Endothelial cell of umbilical vein (primary cell): ENCODE results near the gene SNAI3. TPM values are rescaled to one million over a fixed set of nuclear protein-coding genes. Genes with fewer than 3 reads are reported as not detected.

Experiments
- BruUV-seq: library from RNA; stranded (reverse); fragments of 400-500 nt; replicated peaks from 2 replicates; lab custom pipeline; 2021; lab: Mats Ljungman, UMichigan
- CTCF ChIA-PET: fragments of 300-600, 350-600 bp; sonication (Branson Sonifier 250); formaldehyde crosslinking; loops from one replicate; lab custom pipeline; 2021; ENCODE audit warnings: antibody characterized with exemption, inconsistent platforms; lab: Charles Lee
- POLR2A ChIA-PET: fragments of 300-600, 350-600 bp; sonication (Branson Sonifier 250); formaldehyde crosslinking; loops from one replicate; lab custom pipeline; 2021; ENCODE audit warnings: antibody characterized with exemption, inconsistent platforms; lab: Charles Lee
- DNase-seq: peaks from one replicate; pipeline ENCODE4 v3.0.0-alpha.2; 2011; ENCODE audit warnings: low read depth, low spot score
- FAIRE-seq: peaks from 2 replicates; lab custom pipeline; 2011; peaks lifted over from hg19 to GRCh38; lab: Jason Lieb, UNC
- H2AFZ ChIP-seq: 2 replicates; pipeline ENCODE4 v1.6.0; 2012; ENCODE audit warnings: low read depth, low read length, control low read depth, inconsistent platforms
- H3K27ac ChIP-seq: 2 replicates; pipeline ENCODE4 v1.5.1; 2011; ENCODE audit warnings: low read depth, mild to moderate bottlenecking, control low read depth, low read length, moderate library complexity; ENCODE audit not compliant: insufficient read depth
- H3K27me3 ChIP-seq, 2 experiments: 2 replicates each; pipeline versions ENCODE4 v1.6.0 to v1.6.1; 2011; ENCODE audit warnings: low read length in 2 of 2, mixed read lengths in 1 of 2; ENCODE audit not compliant: control insufficient read depth in 2 of 2, insufficient read depth in 2 of 2
- H3K36me3 ChIP-seq, 2 experiments: 2 replicates in 1 of 2; 3 replicates in 1 of 2; pipeline ENCODE4 v1.5.1; 2011; ENCODE audit warnings: low read length in 2 of 2, mild to moderate bottlenecking in 1 of 2, moderate library complexity in 1 of 2; ENCODE audit not compliant: control insufficient read depth in 2 of 2, insufficient read depth in 2 of 2; ENCODE audit errors: extremely low read depth in 1 of 2
- H3K4me1 ChIP-seq: 3 replicates; pipeline ENCODE4 v1.5.1; 2011; ENCODE audit warnings: mild to moderate bottlenecking, low read length; ENCODE audit not compliant: control insufficient read depth, insufficient read depth; ENCODE audit errors: extremely low read depth
- H3K4me2 ChIP-seq: 2 replicates; pipeline ENCODE4 v1.6.1; 2011; ENCODE audit warnings: low read length, control low read depth, mixed read lengths; ENCODE audit not compliant: insufficient read depth
- H3K4me3 ChIP-seq, 3 experiments: fragments of 200-600 bp in 1 of 3; sonication (generic), shearing (Covaris generic) in 1 of 3; replicated peaks in 1 of 3; 2 replicates each; pipeline ENCODE4 v1.5.1; 2011 to 2016; ENCODE audit warnings: control low read depth in 3 of 3, low read length in 3 of 3, mild to moderate bottlenecking in 2 of 3, inconsistent platforms in 1 of 3, low read depth in 1 of 3, moderate library complexity in 1 of 3; ENCODE audit not compliant: insufficient read depth in 1 of 3
- H3K79me2 ChIP-seq: 2 replicates; pipeline ENCODE4 v1.6.0; 2012; ENCODE audit warnings: low read length, inconsistent platforms; ENCODE audit not compliant: control insufficient read depth, insufficient read depth
- H3K9ac ChIP-seq: replicated peaks from 2 replicates; pipeline ENCODE3; 2011; ENCODE audit warnings: low read length, control low read depth; ENCODE audit not compliant: insufficient read depth; ENCODE audit errors: extremely low read depth
- H3K9me1 ChIP-seq: replicated peaks from 3 replicates; pipeline ENCODE4 v1.6.0; 2011; ENCODE audit warnings: mild to moderate bottlenecking, low read length; ENCODE audit not compliant: control insufficient read depth, insufficient read depth; ENCODE audit errors: extremely low read depth
- H3K9me3 ChIP-seq: replicated peaks from 2 replicates; pipeline ENCODE4 v1.5.1; 2012; ENCODE audit warnings: low read length, inconsistent platforms; ENCODE audit not compliant: control insufficient read depth, insufficient read depth
- H4K20me1 ChIP-seq: replicated peaks from 2 replicates; pipeline ENCODE3; 2011; ENCODE audit warnings: mild to moderate bottlenecking, low read length; ENCODE audit not compliant: control insufficient read depth, insufficient read depth; ENCODE audit errors: extremely low read depth
- CTCF ChIP-seq, 2 donors: IDR thresholded peaks; 1 replicate in 1 of 2; 2 replicates in 1 of 2; pipeline ENCODE4 v1.5.1; 2011; ENCODE audit warnings: low read length in 2 of 2, mild to moderate bottlenecking in 2 of 2, moderate library complexity in 2 of 2, control low read depth in 1 of 2, inconsistent platforms in 1 of 2, low read depth in 1 of 2; ENCODE audit not compliant: insufficient read depth in 1 of 2; ENCODE audit errors: extremely low read depth in 1 of 2
- FOS ChIP-seq: IDR thresholded peaks from 2 replicates; pipeline ENCODE4 v1.6.1; 2011; ENCODE audit warnings: mild to moderate bottlenecking, low read length, moderate library complexity, borderline replicate concordance; ENCODE audit not compliant: insufficient read depth
- JUN ChIP-seq: IDR thresholded peaks from 2 replicates; pipeline ENCODE4 v1.6.1; 2011; ENCODE audit warnings: borderline replicate concordance, low read depth; ENCODE audit not compliant: insufficient read length, insufficient read depth
- MAX ChIP-seq: IDR thresholded peaks from 2 replicates; pipeline ENCODE4 v1.6.1; 2011; ENCODE audit not compliant: insufficient read depth, insufficient read length
- MYC ChIP-seq: IDR thresholded peaks from one replicate; pipeline ENCODE4 v1.6.1; 2011; ENCODE audit warnings: mild to moderate bottlenecking, low read depth, low read length
- POLR2AphosphoS5 ChIP-seq: IDR thresholded peaks from 2 replicates; pipeline ENCODE4 v1.6.1; 2012; ENCODE audit warnings: low read depth, mild to moderate bottlenecking, control low read depth, low read length, moderate library complexity; ENCODE audit not compliant: insufficient read depth
- dilution Hi-C: fragments of 300-500 bp; cut with MboI; formaldehyde crosslinking; loops from one replicate; pipeline ENCODE4 v1.15.0; 2019; ENCODE audit warnings: low sequenced_read_pairs; ENCODE audit not compliant: extremely low pct_ligation_motif_present
- intact Hi-C: fragments of 100-400 bp; cut with micrococcal nuclease; formaldehyde crosslinking; loops from one replicate; pipeline ENCODE4 v1.10.0; 2022
- polyA plus RNA-seq, 4 experiments: library from polyadenylated mRNA; depleted of rRNA in 3 of 4; stranded (reverse) in 3 of 4; unstranded in 1 of 4; fragments of >200 nt; gene quantifications; 2 replicates each; pipeline versions ENCODE4 v1.2.1 to v1.2.3, GENCODE V29; 2011 to 2012; ENCODE audit warnings: missing spikeins in 1 of 4
- total RNA-seq: library from RNA; stranded (reverse); gene quantifications from 2 replicates; pipeline ENCODE4 v1.2.3, GENCODE V29; 2021

The SNAI3 gene
- total and polyA plus RNA-seq, 2 donors (not counting 3 experiments of a cell fraction or from before 2014, with no cell fraction given), result 0.30 to 0.31 TPM

- ChIA-PET CTCF (interaction anchor here (1.2 to 1.5 kb wide), 2 partner anchors 49 to 52 kb away, joined by 3 to 4 read pairs; partner anchors contain the start of gene PIEZO1), POLR2A (no interaction called here)
- H4K20me1 ChIP-seq, result no peaks in the 10 kb centered on the region
- TF ChIP-seq POLR2AphosphoS5, result no peak
- no peak for TF ChIP-seq CTCF (IDR thresholded peaks at IDR 0.05; ENCODE audit: extremely low read depth in 1 of 2, insufficient read depth in 1 of 2, low read depth in 1 of 2, low read length in 2 of 2)
- TF ChIP-seq MAX, result no peak
- TF ChIP-seq MYC, result no peak
- TF ChIP-seq JUN, result no peak
- no peak for TF ChIP-seq FOS
- intact Hi-C loops (no loop called here), dilution Hi-C loops (no loop called here)
- peaks cover 2% of the 10 kb centered on the region for H3K79me2 ChIP-seq
- H3K4me3 ChIP-seq, result no peak overlapping the region
- no peaks in the 10 kb centered on the region for H3K27me3 ChIP-seq
- H3K36me3 ChIP-seq, result peaks cover 7 to 61% of the 10 kb centered on the region in 2 experiments
- no TSS peak for BruUV-seq
- no peak overlapping the region for H3K4me2 ChIP-seq
- DNase-seq (no peak), FAIRE-seq (no peak)
- no peak overlapping the region for H3K27ac ChIP-seq
- no peak overlapping the region for H2AFZ ChIP-seq
- no peaks in the 10 kb centered on the region for H3K9me3 ChIP-seq
- no peaks in the 10 kb centered on the region for H3K4me1 ChIP-seq
- no peak overlapping the region for H3K9ac ChIP-seq
- H3K9me1 ChIP-seq, result no peaks in the 10 kb centered on the region
Measured at GRCh38 chr16:88732172-88732960, 46.1 kb upstream of the SNAI3 start.
